ENCODE results near the gene SSBP4.
"Not testable (repeated sequence)": the region's sequence is repeated elsewhere in the genome, so short reads cannot be mapped to it uniquely, and the experiment has no call there.

SSBP4 gene

GRCh38 chr19:18396471-18397241 is 22.5 kb upstream of the SSBP4 start:
- no peak for DNase-seq

GRCh38 chr19:18397242-18398202 is 21.7 kb upstream of the SSBP4 start, which contains the start of gene LRRC25:
Gene LRRC25 (minus strand): TSS chr19:18397622. CDS start chr19:18396963, 659 bp downstream.
- DNase-seq = no peak

DNA sequence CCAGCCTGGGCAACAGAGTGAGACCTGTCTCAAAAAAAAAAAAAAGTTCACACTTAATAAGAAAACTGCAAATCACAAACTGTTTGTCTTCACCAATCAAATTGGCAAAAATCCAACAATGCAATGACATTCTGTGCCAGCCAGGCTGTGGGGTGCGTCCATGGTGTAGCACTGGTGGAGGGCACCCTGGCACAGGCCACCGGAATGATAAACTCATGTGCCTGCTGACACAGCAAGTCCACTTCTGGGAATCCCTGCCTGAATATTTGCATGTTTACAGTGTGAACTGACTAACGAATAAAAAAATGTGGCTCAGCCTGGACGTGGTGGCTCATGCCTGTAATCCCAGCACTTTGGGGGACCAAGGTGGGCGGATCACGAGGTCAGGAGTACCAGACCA is 20.2 kb upstream of the SSBP4 start:
- DNase-seq = no peak

- no peak for DNase-seq
These were observed 17.6 kb upstream of the SSBP4 start for GRCh38 chr19:18401580-18402112.

- DNase-seq = not testable (repeated sequence)
These were observed 16.5 kb upstream of the SSBP4 start for GRCh38 chr19:18402455-18403248.

GRCh38 chr19:18405754-18406153 is 13.4 kb upstream of the SSBP4 start:
- not testable (repeated sequence) for DNase-seq

DNA sequence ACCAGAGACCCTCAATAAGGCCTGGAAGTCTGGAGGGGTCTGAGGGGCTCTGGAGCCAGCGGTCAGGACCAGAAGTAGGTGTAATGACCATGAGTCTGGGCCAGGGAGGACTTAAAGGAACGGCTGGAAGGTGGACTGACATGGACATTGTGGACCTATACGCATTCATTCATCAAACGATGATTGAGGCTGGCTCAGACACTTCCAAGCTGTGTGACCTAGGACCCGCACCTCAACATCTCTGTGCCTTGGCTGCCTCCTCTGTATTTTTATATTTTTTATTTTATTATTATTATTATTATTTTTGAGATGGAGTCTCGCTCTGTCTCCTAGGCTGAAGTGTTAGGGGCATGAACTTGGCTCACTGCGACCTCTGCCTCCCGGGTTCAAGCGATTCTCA is 12.4 kb upstream of the SSBP4 start:
- DNase-seq = no peak

GRCh38 chr19:18408053-18408476 is 11.1 kb upstream of the SSBP4 start:
- no peak for DNase-seq

DNA sequence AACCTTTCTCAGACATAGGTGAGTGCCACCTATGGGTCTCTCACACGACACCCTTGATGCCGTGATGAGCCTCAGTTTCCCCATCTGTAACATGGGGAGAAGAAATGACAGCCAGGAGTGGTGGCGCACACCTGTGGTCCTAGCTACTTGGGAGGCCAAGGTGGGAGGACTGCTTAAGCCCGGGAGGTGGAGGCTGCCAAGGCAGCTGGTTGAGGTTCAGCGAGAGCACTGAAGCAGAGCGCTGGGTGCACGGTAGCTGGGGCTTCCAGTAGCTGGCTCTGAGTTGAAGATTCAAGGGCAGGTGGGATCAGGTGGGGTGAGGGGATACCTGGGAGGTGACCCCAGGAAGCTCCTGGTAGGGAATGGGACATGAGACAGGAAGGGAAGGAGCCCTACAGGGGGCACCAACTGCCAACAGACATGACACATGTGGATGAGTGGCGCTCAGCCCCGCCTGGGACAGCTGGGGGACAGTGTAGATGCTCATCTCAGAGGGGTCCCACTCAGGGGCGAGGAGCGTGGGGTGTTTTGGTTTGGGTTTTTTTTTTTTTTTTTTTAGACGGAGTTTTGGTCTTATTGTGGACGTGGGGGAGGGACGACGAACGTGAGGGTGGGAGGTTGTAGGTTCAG is 6.5 kb upstream of the SSBP4 start:
- no peak for DNase-seq

DNA sequence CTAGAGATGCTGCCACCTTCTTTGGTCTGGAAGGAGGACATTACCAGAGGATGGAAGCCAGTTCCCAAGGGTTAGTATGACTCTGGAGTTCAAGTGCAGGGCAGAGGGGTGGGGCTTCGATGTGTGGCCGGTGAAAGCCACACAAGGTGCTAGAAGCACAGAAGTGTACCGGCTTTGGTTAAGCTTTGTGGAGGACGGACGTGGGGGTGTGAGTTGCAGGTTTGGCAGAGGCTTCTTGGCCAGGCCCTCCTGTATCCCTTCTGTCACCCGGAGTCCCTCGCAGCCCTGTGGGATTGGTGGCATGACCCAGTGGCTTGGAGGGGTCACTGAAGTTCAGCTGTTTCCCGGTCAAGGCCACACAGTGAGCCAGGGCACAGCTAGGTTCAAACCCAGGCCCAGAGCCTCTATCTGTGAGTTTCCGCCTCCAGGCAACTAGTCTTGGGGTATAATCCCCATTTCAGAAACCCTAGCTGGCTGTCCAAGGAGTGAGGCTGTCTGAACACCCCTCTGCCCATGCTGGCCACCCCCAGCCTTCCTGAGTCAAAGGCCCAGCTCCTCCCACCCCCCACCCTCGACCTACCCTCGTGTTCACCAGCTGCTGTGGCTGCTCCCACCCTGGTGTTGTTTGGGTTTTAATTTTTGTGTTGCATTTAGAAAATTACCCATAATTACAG is 4.6 kb upstream of the SSBP4 start:
- no peak for DNase-seq

GRCh38 chr19:18415178-18415867 is 3.9 kb upstream of the SSBP4 start:
- no peak for DNase-seq

- peak; percentile 54 to 67 for DNase-seq
These were observed 2.4 kb upstream of the SSBP4 start for GRCh38 chr19:18416778-18417249.

DNA sequence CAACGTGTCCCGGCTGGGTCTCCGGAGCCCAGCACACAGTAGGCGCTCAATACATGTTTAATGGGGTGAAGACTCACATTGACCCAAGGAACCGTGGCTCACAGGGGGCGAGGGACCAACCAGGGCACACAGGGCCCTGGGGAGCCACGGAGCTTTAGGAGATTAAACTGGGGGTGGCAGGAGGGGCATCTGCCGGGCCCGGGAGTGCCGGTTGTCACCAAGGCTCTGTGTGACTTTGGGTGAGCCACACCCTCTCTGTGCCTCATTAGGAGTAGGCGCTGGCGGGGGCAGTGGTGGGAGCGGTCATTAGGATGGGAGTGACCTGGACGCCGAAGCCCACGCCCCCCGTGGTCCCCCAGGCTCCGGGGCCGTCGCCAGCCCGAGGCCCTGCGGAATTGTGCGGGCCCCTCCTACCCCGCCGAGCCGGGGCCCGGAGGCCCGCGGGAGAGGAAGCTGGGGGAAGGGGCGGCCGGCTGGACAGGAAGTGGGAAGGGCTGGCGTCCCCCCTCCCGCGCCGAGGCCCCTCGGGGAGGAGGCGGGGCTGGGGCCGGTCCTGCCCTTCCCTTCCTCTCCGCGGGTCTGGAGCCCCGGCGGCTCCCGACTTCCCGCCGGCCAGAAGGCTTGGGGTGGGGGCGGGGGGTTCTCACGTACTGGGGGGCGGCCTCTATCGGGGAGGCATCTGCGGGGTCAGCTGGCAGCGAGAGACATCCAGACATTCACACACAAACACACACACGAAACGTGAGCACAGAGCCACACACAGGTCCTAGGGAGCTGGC is 1.8 kb upstream of the SSBP4 start:
- peak in 1 of 2 donors; percentile 34 for DNase-seq

- peak in 1 of 2 donors; percentile 59 for DNase-seq
These were observed 1.1 kb upstream of the SSBP4 start for GRCh38 chr19:18418029-18418482.

DNA sequence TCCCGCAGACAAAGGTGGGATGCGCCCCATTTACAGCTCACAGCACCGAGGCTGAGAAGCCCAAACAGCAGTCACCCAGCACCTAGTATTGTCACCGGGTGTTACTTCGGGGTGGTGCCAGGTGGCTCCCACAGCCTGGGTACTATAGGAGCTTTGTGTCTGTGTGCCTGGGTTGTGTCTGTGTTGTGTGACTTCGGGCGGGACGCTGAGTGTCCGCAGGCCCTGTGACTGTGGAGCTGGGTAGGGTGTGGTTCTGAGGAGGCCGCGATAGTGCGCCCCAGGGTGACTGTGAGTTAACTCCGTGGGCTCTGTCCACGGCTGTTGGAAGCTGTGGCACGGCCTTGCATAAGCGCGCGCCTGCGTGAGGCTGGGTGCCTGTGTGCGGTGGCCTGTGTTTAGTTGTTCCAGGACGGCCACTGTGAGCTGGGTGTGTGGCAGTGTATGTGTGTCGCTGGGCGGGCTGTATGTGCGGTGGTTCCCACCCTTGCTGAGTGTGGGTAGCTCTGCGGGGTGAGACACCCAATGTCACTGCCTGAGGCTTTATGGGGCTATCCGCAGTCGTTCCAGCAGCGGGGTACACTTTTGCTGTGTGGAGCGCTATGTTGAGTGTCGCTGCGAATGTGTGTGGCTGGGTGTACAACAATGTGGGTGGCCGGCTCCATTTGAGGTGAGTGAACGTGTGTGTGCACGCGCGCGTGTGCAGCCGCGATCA is 559 bp upstream of the SSBP4 start:
- no peak for DNase-seq

- peak in 1 of 2 donors; percentile 47 for DNase-seq
These were observed 682 bp downstream of the SSBP4 start for GRCh38 chr19:18419699-18420460.

- DNase-seq = no peak
These were observed 1.7 kb downstream of the SSBP4 start for GRCh38 chr19:18420930-18421329.

- DNase-seq = no peak
These were observed 2.3 kb downstream of the SSBP4 start for GRCh38 chr19:18421371-18421959.
